ENCODE results near the gene PEX1. TPM values are rescaled to one million over a fixed set of nuclear protein-coding genes. Genes with fewer than 3 reads are reported as not detected.

PEX1 gene
- total RNA-seq, 2 donors from 2014 or later = 19.0 to 23.7 TPM

Other genes with a start within 250 kb of the PEX1 start
- 10 to 100 TPM; 29.7 to 34.3 TPM for gene GATAD1, start 81.0 kb downstream of the PEX1 start, total RNA-seq
- gene ERVW-1, start 50.6 kb downstream of the PEX1 start, total RNA-seq = not detected
- 1 to 10 TPM; 7.9 to 9.4 TPM for gene RBM48, start 275 bp upstream of the PEX1 start, total RNA-seq
- gene FAM133B, start 61.9 kb upstream of the PEX1 start, total RNA-seq = 10 to 100 TPM; 17.9 to 19.8 TPM